Measurements from ENCODE around the gene DAPK1. TPM values are rescaled to one million over a fixed set of nuclear protein-coding genes. Genes with fewer than 3 reads are reported as not detected.
"Not testable (repeated sequence)": the region's sequence is repeated elsewhere in the genome, so short reads cannot be mapped to it uniquely, and the experiment has no call there.

DAPK1 gene
- total RNA-seq, 4 donors from 2014 or later = 5.4 to 13.4 (median 9.8) TPM

DNA sequence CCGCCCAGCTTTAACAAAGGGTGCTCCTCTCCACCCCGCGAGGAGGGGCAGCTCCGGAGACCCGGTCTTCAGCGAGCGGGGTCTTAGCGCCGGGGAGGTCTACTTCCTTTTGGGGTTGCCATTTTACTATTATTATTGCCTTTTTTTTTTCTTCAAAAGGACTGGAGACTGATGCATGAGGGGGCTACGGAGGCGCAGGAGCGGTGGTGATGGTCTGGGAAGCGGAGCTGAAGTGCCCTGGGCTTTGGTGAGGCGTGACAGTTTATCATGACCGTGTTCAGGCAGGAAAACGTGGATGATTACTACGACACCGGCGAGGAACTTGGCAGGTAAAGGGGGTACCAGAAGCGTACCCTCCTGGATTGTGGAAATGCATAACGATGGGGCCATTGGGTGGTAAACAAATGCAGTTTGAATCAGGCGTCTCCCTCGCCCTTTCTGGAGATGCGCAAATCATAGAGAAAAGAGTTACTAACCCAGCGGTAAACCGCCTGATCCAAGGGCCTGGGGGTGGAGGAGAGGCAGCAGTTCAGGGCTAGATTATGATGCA lies 1.2 kb downstream of the DAPK1 start:
- H3K9me3 ChIP-seq = no peaks in the 10 kb centered on the region
- peaks cover 8% of the 10 kb centered on the region for H3K27me3 ChIP-seq
- H3K27ac ChIP-seq = peak overlapping the region; percentile 72
- H3K36me3 ChIP-seq = no peaks in the 10 kb centered on the region
- TF ChIP-seq, protein P1, sequence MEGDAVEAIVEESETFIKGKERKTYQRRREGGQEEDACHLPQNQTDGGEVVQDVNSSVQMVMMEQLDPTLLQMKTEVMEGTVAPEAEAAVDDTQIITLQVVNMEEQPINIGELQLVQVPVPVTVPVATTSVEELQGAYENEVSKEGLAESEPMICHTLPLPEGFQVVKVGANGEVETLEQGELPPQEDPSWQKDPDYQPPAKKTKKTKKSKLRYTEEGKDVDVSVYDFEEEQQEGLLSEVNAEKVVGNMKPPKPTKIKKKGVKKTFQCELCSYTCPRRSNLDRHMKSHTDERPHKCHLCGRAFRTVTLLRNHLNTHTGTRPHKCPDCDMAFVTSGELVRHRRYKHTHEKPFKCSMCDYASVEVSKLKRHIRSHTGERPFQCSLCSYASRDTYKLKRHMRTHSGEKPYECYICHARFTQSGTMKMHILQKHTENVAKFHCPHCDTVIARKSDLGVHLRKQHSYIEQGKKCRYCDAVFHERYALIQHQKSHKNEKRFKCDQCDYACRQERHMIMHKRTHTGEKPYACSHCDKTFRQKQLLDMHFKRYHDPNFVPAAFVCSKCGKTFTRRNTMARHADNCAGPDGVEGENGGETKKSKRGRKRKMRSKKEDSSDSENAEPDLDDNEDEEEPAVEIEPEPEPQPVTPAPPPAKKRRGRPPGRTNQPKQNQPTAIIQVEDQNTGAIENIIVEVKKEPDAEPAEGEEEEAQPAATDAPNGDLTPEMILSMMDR (IDR thresholded peaks at IDR 0.05) = no peak
- TF ChIP-seq POLR2AphosphoS5 (IDR thresholded peaks at IDR 0.05) (no peak), POLR2A (IDR thresholded peaks at IDR 0.05) (no peak), EP300 (IDR thresholded peaks at IDR 0.05) (no peak)
- H3K4me3 ChIP-seq = peak overlapping the region; percentile 59
- no peak for DNase-seq (ENCODE audit: low spot score in 2 of 2)
- WGBS = 24% methylated on average over 23 of the region's 26 CpGs
- peaks cover 47% of the 10 kb centered on the region for H3K4me1 ChIP-seq

- no peak for TF ChIP-seq EP300 (IDR thresholded peaks at IDR 0.05)
- no peak for TF ChIP-seq POLR2A (IDR thresholded peaks at IDR 0.05)
- TF ChIP-seq POLR2AphosphoS5 (IDR thresholded peaks at IDR 0.05) = no peak
- TF ChIP-seq, protein P1 (IDR thresholded peaks at IDR 0.05) = no peak
- Histone ChIP-seq H3K27ac (peak overlapping the region; percentile 72), H3K4me1 (peaks cover 47% of the 10 kb centered on the region), H3K36me3 (no peaks in the 10 kb centered on the region), H3K9me3 (no peaks in the 10 kb centered on the region), H3K4me3 (peak overlapping the region; percentile 59), H3K27me3 (peaks cover 8% of the 10 kb centered on the region)
- 52% methylated on average over 2 of the region's 2 CpGs for WGBS
- no peak for DNase-seq (ENCODE audit: low spot score in 2 of 2)
Measured at GRCh38 chr9:87499424-87500017, 1.9 kb downstream of the DAPK1 start.

GRCh38 chr9:87500491-87501270 lies 3.0 kb downstream of the DAPK1 start:
- no peak for DNase-seq (ENCODE audit: low spot score in 2 of 2)
- 64% methylated on average over 7 of the region's 7 CpGs for WGBS
- peaks cover 47% of the 10 kb centered on the region for H3K4me1 ChIP-seq
- H3K4me3 ChIP-seq = no peak overlapping the region
- TF ChIP-seq POLR2AphosphoS5 (IDR thresholded peaks at IDR 0.05) (no peak), EP300 (IDR thresholded peaks at IDR 0.05) (no peak)
- TF ChIP-seq, protein P1 (IDR thresholded peaks at IDR 0.05) = no peak
- H3K36me3 ChIP-seq = no peaks in the 10 kb centered on the region
- H3K27ac ChIP-seq = no peak overlapping the region
- H3K9me3 ChIP-seq = no peaks in the 10 kb centered on the region
- H3K27me3 ChIP-seq = peaks cover 8% of the 10 kb centered on the region

GRCh38 chr9:87501271-87501656 lies 3.6 kb downstream of the DAPK1 start:
- not testable (repeated sequence) for DNase-seq (ENCODE audit: low spot score in 2 of 2); H3K9me3 ChIP-seq; H3K27ac ChIP-seq; H3K36me3 ChIP-seq; H3K4me3 ChIP-seq; H3K27me3 ChIP-seq
- WGBS = 90% methylated on average over 11 of the region's 11 CpGs
- peaks cover 47% of the 10 kb centered on the region for H3K4me1 ChIP-seq

DNA sequence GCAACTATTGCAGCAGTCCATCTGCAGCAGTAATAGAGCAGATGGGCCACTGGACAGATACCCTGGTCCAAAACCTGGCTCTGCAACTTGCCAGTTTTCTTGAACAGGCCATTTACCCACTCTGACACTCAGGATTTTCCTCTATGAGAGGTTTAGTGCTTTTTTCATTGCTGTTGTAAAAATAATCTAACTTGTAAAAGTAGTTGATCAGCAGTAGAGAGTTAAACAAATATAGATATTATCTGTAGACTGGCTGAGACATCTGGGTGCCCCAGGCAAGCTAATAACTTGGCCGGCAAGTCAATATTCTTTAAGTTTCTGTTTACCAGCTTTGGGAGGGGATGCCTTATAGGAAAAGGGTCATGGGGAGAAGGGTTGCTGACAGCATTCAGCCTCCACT lies 4.1 kb downstream of the DAPK1 start:
- Histone ChIP-seq H3K27ac (no peak overlapping the region), H3K4me1 (peaks cover 47% of the 10 kb centered on the region), H3K36me3 (no peaks in the 10 kb centered on the region), H3K9me3 (no peaks in the 10 kb centered on the region), H3K27me3 (peaks cover 8% of the 10 kb centered on the region), H3K4me3 (no peak overlapping the region)
- TF ChIP-seq, protein P1 (IDR thresholded peaks at IDR 0.05) = no peak
- TF ChIP-seq POLR2A (IDR thresholded peaks at IDR 0.05) (no peak), EP300 (IDR thresholded peaks at IDR 0.05) (no peak), POLR2AphosphoS5 (IDR thresholded peaks at IDR 0.05) (no peak)
- DNase-seq (ENCODE audit: low spot score in 2 of 2) = no peak
- WGBS = 33% methylated on average over 1 of the region's 1 CpG

Data from suprapubic skin (tissue), 4 donors.